HG02884 (cell line): ENCODE data around the gene TRIM13.

Experiments
- ATAC-seq: cut with Tn5 transposase; IDR thresholded peaks from one replicate; pipeline ENCODE4 v1.9.1; 2021; ENCODE audit warnings: mild to moderate bottlenecking, moderate library complexity; ENCODE audit not compliant: unreplicated experiment

The TRIM13 gene

GRCh38 chr13:49996161-49996915 lies 504 bp upstream of the TRIM13 start:
- ATAC-seq = peak; percentile 34

DNA sequence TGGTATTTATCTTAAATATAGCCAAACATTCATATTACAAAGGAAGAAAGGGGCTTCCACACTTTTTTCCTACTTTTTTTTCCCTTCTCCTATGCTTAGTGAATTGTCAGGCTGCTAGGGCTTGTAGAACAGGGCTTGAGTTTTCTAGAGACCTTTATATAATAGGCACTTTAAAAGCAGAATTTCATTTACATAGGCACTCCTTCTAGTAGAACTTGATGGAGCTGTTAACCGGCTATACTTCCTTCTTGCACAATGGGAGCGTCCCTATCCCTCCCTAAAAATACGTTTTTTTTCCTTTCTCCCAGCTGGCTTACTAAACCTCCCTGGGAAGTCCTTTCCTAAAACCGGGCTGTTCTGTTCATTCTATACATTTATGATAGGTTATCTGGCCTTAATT lies 1.1 kb downstream of the TRIM13 start:
- no peak for ATAC-seq

DNA sequence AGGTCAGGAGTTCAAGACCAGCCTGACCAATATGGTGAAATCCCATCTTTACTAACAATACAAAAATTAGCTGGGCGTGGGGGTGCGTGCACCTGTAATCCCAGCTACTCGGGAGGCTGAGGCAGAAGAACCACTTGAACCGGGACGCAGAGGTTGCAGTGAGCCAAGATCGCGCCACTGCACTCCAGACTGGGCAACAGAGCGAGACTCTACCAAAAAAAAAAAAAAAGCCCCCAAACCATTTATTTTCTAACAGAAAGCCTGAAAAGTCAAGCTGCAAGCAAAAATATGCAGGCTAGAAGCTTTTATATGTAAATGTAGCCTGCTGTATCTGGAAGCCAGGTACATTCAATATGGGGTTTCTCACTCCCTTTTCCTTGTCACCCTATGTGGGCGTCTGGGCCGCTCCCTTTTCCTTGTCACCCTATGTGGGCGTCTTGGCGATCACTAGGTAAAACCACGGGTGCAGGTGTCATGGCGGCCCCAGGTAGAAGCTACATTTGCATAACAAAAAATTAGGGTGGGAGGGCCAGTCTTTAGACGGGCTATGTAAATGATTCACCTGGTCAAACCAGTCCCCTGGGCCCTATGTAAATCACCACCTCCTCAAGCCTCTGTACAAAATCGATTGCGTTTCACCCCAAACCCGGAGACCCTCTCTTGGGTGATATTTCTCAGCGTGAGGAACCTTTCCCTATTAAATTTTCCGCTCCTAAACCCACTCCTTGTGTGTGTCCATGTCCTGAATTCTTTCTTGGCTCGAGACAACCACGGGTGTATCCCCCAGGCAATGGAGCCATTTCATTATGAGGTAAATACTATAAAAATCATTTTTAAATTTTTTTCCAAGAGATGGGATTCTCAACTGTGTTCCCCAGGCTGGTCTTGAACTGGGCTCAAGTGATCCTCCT lies 2.1 kb downstream of the TRIM13 start:
- ATAC-seq = no peak

GRCh38 chr13:50001287-50001686 lies 4.4 kb downstream of the TRIM13 start:
- no peak for ATAC-seq

- no peak for ATAC-seq
These were observed 9.7 kb downstream of the TRIM13 start for GRCh38 chr13:50006426-50007135.

DNA sequence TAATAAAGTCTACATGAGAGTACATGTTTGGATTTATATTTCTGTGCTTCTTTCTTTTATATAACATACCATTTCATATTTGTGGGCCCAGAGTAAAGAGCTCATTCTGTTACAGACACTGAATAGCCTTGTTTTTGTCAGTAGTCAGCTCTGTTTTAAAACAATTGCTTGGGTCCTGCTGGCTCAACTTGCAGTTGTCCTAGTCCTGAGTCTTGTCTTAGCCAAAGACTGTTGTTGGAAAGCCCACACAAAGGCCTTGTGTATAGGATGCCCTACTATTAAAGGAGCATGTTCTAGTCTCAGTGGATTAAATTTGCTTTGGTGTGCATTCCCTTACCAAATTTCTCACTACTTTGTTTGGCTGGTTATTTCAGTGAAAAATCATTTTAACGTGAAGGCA lies 14.6 kb downstream of the TRIM13 start:
- ATAC-seq = no peak

DNA sequence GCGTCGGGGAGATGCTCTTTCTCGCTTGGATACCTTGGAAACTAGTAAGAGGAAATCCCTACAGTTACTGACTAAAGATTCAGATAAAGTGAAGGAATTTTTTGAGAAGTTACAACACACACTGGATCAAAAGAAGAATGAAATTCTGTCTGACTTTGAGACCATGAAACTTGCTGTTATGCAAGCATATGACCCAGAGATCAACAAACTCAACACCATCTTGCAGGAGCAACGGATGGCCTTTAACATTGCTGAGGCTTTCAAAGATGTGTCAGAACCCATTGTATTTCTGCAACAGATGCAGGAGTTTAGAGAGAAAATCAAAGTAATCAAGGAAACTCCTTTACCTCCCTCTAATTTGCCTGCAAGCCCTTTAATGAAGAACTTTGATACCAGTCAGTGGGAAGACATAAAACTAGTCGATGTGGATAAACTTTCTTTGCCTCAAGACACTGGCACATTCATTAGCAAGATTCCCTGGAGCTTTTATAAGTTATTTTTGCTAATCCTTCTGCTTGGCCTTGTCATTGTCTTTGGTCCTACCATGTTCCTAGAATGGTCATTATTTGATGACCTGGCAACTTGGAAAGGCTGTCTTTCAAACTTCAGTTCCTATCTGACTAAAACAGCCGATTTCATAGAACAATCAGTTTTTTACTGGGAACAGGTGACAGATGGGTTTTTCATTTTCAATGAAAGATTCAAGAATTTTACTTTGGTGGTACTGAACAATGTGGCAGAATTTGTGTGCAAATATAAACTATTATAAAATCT lies 15.7 kb downstream of the TRIM13 start:
- no peak for ATAC-seq

DNA sequence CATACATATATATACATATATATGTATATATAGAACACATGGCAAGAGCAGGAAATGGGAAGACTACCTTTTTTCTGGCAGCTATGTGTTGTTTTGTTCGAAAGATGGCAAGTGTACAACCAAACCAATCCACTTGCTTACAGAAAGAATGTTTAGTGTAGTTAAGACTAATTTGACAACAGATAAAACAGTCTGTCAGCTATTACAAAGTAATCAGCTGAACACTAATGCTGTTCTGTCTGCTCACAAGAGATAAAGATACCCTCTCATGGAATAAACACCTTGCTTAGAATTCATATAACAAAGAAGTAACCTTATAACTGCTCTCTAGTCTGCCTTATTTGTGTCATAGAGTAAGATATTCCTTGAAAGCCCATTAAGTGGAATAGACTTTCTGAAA lies 17.5 kb downstream of the TRIM13 start:
- no peak for ATAC-seq

- ATAC-seq = no peak
These were observed 18.4 kb downstream of the TRIM13 start, which contains the start of gene KCNRG for GRCh38 chr13:50015258-50015657. Gene KCNRG, plus strand, starts transcription at chr13:50015444. Its CDS starts 50 bp downstream, at chr13:50015494.

DNA sequence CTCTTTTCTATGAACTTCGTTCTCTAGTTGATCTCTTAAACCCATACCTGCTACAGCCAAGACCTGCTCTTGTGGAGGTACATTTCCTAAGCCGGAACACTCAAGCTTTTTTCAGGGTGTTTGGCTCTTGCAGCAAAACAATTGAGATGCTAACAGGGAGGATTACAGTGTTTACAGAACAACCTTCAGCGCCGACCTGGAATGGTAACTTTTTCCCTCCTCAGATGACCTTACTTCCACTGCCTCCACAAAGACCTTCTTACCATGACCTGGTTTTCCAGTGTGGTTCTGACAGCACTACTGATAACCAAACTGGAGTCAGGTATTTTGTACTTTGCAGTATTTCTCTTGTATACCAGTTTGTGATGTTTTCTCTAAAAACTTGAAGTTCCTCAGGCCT lies 18.9 kb downstream of the TRIM13 start:
- no peak for ATAC-seq

DNA sequence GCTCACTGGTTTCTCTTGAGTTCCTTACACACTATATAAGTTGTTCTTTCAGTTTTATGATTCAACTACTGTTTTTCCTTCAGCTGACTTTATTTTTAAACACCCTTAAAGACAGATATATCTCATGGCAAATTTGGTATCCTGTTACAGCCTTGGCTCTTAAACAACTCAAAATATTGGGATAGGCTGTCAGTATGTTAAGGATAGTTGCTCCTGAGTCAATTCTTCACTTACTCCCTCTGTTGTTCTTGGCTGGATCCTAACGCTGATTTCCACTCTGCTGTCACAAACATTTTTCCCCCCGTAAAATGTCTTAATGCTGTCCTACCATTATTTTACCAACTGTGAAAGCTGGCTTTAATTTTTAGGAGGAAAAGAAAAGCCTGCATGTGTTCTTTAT lies 19.6 kb downstream of the TRIM13 start:
- ATAC-seq = no peak

DNA sequence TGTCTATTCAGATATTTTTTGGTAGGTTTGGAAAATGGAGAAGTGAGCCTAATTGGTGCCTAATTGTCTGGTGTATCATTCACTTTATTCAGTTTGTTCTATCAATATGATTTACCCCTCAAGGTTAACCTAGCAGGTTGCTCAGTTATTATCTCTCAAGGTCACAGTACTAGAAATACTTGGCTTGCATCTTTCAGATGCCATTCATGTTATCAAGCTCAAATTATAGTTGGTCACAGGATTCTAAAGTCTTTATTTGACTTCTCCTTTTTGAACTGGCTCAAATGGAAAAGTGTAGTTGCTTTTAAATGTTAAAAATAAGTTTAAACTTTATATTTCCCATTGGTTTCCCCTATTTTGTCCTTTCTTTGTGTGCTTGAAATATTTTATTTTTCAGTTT lies 21.0 kb downstream of the TRIM13 start:
- ATAC-seq = no peak

GRCh38 chr13:50025436-50025835 lies 28.6 kb downstream of the TRIM13 start:
- no peak for ATAC-seq

- ATAC-seq = peak; percentile 100
These were observed 30.1 kb downstream of the TRIM13 start for GRCh38 chr13:50026788-50027473.

DNA sequence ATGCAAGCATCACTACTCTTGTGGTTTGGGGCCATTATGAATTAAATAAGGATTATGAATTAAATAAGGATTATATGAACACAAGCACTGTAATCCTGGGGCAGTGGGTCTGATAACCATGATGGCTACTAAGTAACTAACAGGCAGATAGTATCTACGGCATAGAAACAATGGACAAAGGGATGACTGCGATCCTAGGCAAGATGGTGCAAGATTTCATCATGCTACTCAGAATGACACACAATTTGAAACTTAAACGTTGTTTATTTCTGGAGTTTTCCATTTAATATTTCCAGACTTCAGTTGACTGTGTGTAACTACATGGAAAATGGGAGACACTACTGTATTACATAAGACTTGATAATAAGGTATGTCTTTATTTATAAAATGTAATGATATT lies 33.5 kb downstream of the TRIM13 start:
- ATAC-seq = no peak

- no peak for ATAC-seq
These were observed 36.9 kb downstream of the TRIM13 start for GRCh38 chr13:50033725-50034124.

DNA sequence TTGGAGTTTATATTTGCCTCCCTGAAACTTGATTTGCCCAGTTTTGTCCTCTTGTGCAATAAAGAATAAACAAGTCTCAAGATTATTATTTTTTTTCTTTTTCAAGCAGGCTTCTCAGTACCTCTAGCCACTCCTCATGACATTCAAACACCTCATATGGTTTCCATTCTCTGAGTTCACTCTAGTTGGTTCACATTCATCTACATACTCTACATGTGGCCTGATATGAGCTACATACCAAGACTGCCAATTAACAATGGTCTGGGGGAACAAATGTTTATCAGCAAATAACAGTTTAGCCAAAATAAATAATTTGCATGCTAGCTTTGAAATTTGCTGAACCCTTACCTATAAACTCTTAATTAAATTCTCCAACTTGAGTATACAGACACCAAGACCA lies 40.9 kb downstream of the TRIM13 start:
- no peak for ATAC-seq

- ATAC-seq = no peak
These were observed 41.4 kb downstream of the TRIM13 start for GRCh38 chr13:50038266-50038665.

- no peak for ATAC-seq
These were observed 55.6 kb downstream of the TRIM13 start for GRCh38 chr13:50052478-50052877.

- no peak for ATAC-seq
These were observed 57.0 kb downstream of the TRIM13 start for GRCh38 chr13:50053844-50054243.
